ENCODE data around the gene AHCYL2. TPM values are rescaled to one million over a fixed set of nuclear protein-coding genes. Genes with fewer than 3 reads are reported as not detected.
"Not testable (repeated sequence)": the region's sequence is repeated elsewhere in the genome, so short reads cannot be mapped to it uniquely, and the experiment has no call there.

AHCYL2 gene
- total RNA-seq, 1 donor from 2014 or later = 19.9 TPM

DNA sequence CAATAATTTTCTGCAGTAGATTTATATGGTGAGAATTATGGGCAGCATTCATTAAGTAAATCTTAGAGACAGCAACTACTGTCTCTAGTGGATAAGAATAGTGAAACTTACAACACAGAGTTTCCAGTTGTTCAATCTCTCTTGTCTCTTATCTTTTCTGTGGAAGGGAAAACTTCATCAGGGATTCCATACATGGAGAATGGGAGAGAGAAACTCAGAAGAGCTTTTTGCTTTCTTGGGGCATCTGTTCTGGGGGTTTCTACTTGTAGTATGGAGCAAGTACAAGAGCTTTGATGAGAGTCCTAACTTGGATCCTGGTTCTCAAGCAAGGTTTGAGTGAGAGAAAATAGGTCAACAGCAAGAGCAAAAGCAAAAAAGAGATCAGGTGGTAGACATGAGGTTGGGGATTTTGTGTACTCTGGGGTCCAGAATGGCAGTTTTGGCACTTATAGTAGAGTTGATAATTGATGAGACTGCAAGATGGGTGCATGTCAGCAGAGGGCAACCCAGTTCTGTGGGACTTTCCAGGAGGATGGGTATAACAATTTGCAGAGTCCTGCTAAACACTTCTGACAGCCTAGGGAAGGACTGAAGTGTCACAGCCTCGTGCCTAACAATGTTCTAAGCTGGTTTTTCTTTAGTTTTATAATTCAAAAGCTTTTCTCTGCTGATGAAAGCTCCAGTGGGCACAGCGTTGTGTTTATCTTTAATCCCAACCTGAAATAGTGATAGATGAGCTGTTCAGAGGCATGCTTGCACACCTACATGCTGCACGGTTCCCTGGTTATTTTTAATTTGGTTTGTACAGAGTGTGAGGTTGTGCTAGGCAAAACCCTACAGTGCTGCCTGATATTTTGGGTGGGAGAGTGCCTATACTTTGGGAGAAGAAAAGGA, 177.4 kb downstream of the AHCYL2 start:
- DNase-seq (ENCODE audit: low spot score) = no peak
- no peaks in the 10 kb centered on the region for H3K36me3 Mint-ChIP-seq (ENCODE audit: low read depth, unreplicated experiment)
- H3K27me3 Mint-ChIP-seq (ENCODE audit: unreplicated experiment) = no peaks in the 10 kb centered on the region
- H3K9me3 Mint-ChIP-seq (ENCODE audit: unreplicated experiment) = no peaks in the 10 kb centered on the region
- H3K27ac Mint-ChIP-seq (ENCODE audit: unreplicated experiment) = no peak overlapping the region
- H3K4me1 Mint-ChIP-seq (ENCODE audit: unreplicated experiment) = peaks cover 5% of the 10 kb centered on the region
- no peak overlapping the region for H3K4me3 Mint-ChIP-seq (ENCODE audit: unreplicated experiment)
- TF ChIP-seq, protein P1, sequence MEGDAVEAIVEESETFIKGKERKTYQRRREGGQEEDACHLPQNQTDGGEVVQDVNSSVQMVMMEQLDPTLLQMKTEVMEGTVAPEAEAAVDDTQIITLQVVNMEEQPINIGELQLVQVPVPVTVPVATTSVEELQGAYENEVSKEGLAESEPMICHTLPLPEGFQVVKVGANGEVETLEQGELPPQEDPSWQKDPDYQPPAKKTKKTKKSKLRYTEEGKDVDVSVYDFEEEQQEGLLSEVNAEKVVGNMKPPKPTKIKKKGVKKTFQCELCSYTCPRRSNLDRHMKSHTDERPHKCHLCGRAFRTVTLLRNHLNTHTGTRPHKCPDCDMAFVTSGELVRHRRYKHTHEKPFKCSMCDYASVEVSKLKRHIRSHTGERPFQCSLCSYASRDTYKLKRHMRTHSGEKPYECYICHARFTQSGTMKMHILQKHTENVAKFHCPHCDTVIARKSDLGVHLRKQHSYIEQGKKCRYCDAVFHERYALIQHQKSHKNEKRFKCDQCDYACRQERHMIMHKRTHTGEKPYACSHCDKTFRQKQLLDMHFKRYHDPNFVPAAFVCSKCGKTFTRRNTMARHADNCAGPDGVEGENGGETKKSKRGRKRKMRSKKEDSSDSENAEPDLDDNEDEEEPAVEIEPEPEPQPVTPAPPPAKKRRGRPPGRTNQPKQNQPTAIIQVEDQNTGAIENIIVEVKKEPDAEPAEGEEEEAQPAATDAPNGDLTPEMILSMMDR (IDR thresholded peaks at IDR 0.05; ENCODE audit: unreplicated experiment) = no peak

DNA sequence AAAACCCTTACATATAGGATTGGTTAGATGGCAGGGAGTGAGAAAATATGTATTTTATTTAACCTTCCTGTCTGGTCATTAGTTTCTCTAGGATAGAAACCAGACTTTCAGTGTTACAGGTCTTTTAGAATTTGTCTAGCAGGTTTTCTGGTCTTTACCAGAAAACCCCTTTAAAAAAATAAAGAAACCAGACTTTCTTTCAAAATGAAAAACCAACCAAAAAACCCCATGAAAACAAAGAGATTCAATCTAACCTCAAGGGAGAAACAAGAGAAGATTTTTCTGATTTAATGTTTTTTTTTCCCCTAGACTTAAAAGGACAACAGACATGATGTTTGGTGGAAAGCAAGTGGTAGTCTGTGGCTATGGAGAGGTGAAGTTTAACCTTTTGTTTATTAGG, 180.7 kb downstream of the AHCYL2 start:
- Mint-ChIP-seq H3K27me3 (ENCODE audit: unreplicated experiment) (no peaks in the 10 kb centered on the region), H3K9me3 (ENCODE audit: unreplicated experiment) (no peaks in the 10 kb centered on the region), H3K27ac (ENCODE audit: unreplicated experiment) (no peak overlapping the region), H3K4me1 (ENCODE audit: unreplicated experiment) (no peaks in the 10 kb centered on the region), H3K36me3 (ENCODE audit: low read depth, unreplicated experiment) (no peaks in the 10 kb centered on the region), H3K4me3 (ENCODE audit: unreplicated experiment) (no peak overlapping the region)
- TF ChIP-seq, protein P1 (IDR thresholded peaks at IDR 0.05; ENCODE audit: unreplicated experiment) = no peak
- DNase-seq (ENCODE audit: low spot score) = no peak

DNA sequence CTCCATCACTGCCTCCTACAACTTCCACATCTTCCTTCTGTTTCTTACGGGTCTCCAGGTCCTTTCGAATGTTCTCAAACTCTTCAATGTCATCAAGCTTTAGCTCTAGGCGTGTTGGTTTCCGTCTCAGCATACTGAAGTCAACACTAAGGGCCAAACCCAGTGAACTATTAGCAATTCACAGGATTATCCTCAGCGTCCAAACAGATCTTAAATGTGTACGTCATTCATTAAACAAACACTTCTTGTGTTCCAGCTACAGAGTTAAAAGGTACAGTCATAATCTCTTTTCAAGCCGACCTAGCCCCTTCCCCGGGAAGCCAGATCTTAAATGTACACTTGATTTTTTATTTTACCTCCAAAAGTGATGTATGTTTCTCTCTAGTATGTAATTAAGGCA, 185.4 kb downstream of the AHCYL2 start:
- peaks cover 16% of the 10 kb centered on the region for H3K36me3 Mint-ChIP-seq (ENCODE audit: low read depth, unreplicated experiment)
- H3K9me3 Mint-ChIP-seq (ENCODE audit: unreplicated experiment); H3K4me3 Mint-ChIP-seq (ENCODE audit: unreplicated experiment); H3K27ac Mint-ChIP-seq (ENCODE audit: unreplicated experiment); DNase-seq (ENCODE audit: low spot score); H3K4me1 Mint-ChIP-seq (ENCODE audit: unreplicated experiment); H3K27me3 Mint-ChIP-seq (ENCODE audit: unreplicated experiment): not testable (repeated sequence)

DNA sequence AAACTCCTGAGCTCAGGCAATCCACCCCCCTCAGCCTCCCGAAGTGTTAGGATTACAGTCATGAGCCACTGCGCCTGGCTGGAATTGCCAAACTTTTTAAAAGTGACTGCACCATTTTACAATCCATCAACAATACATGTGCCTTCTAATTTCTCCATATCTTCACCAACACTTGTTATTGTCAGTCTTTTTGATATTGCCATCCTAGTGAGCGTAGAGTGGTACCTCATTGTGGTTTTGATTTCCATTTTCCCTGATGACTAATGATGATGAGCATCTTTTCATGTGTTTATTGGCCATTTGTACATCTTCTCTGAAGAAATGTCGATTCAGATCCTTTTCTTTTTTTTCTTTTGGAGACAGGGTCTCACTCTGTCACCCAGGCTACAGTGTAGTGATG, 187.7 kb downstream of the AHCYL2 start:
- H3K9me3 Mint-ChIP-seq (ENCODE audit: unreplicated experiment) = no peaks in the 10 kb centered on the region
- H3K27me3 Mint-ChIP-seq (ENCODE audit: unreplicated experiment) = peaks cover 1% of the 10 kb centered on the region
- TF ChIP-seq, protein P1 (IDR thresholded peaks at IDR 0.05; ENCODE audit: unreplicated experiment) = no peak
- H3K4me1 Mint-ChIP-seq (ENCODE audit: unreplicated experiment) = no peaks in the 10 kb centered on the region
- no peak overlapping the region for H3K27ac Mint-ChIP-seq (ENCODE audit: unreplicated experiment)
- no peak for DNase-seq (ENCODE audit: low spot score)
- peaks cover 16% of the 10 kb centered on the region for H3K36me3 Mint-ChIP-seq (ENCODE audit: low read depth, unreplicated experiment)
- H3K4me3 Mint-ChIP-seq (ENCODE audit: unreplicated experiment) = peak overlapping the region; percentile 40

DNA sequence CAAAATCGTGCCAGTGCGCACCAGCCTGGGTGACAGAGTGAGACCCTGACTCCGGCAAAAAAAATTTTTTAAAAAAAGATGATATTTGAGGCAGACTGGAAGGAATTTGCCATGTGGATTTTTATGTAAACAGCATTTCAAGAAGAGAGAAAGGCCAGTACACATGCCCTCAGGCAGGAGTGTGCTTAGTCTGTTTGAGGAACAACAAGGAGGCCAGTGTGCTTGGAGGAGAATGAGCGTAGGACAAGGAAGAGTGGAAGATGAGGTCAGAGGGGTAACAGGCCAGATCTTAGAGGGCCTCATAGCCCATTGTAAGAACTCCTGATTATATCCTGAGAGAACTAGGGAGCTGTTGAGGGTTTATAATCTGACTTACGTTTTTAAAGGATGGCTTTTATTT, 192.2 kb downstream of the AHCYL2 start:
- no peaks in the 10 kb centered on the region for H3K4me1 Mint-ChIP-seq (ENCODE audit: unreplicated experiment)
- H3K27me3 Mint-ChIP-seq (ENCODE audit: unreplicated experiment) = peaks cover 3% of the 10 kb centered on the region
- H3K9me3 Mint-ChIP-seq (ENCODE audit: unreplicated experiment) = no peaks in the 10 kb centered on the region
- no peak overlapping the region for H3K27ac Mint-ChIP-seq (ENCODE audit: unreplicated experiment)
- DNase-seq (ENCODE audit: low spot score) = no peak
- TF ChIP-seq, protein P1 (IDR thresholded peaks at IDR 0.05; ENCODE audit: unreplicated experiment) = no peak
- H3K36me3 Mint-ChIP-seq (ENCODE audit: low read depth, unreplicated experiment) = peaks cover 8% of the 10 kb centered on the region
- no peak overlapping the region for H3K4me3 Mint-ChIP-seq (ENCODE audit: unreplicated experiment)

All from endothelial cell (in vitro differentiated cells).